GM18517 (cell line): ENCODE data around the gene CTCFL.
"Not testable (repeated sequence)": the region's sequence is repeated elsewhere in the genome, so short reads cannot be mapped to it uniquely, and the experiment has no call there.

ENCODE experiments used
- ATAC-seq: cut with Tn5 transposase; IDR thresholded peaks from one replicate; pipeline ENCODE4 v1.9.1; 2021; ENCODE audit warnings: mild to moderate bottlenecking, moderate library complexity; ENCODE audit not compliant: unreplicated experiment

Gene CTCFL

GRCh38 chr20:57536771-57537724 is 12.1 kb upstream of the CTCFL start:
- no peak for ATAC-seq

GRCh38 chr20:57536120-57536708 is 11.3 kb upstream of the CTCFL start:
- ATAC-seq, result no peak

DNA sequence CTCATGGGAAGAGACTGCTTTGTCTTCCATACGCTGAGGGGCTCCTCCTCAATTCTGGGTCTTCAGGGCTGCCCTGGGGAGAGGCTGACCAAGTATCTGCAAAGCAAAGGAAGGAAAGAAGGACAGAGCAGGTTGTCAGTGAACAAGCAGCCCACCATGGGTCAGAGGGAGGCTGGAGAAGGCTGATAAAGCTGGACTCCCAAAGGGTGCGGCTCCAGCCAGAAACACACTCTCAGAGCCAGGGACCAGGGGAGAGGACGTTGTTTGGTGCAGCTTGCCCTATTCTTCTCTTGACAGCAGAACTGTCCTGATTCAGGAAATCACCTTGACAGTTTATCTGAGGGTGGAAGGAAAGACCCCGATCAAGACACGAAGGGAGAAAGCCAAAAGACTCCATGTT is 10.4 kb upstream of the CTCFL start:
- no peak for ATAC-seq

DNA sequence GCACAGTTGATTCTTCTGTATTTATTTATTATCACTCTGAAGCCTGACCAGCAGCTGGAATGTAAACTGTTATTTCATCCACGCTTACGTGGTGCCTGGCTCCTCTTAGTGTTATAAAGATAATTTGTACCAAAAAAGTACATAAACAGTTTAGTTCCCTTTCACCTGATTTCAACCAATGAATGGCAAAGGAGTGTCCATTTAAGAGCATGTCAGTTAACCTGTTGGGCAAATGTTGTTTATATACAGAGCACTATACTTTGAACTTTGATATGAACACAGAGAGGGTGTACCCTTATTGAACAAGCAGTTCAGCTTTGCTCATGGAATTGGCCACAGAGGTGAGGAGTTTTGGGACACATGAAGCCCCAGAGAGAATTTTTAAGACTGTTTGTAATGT is 7.2 kb upstream of the CTCFL start:
- ATAC-seq, result no peak

DNA sequence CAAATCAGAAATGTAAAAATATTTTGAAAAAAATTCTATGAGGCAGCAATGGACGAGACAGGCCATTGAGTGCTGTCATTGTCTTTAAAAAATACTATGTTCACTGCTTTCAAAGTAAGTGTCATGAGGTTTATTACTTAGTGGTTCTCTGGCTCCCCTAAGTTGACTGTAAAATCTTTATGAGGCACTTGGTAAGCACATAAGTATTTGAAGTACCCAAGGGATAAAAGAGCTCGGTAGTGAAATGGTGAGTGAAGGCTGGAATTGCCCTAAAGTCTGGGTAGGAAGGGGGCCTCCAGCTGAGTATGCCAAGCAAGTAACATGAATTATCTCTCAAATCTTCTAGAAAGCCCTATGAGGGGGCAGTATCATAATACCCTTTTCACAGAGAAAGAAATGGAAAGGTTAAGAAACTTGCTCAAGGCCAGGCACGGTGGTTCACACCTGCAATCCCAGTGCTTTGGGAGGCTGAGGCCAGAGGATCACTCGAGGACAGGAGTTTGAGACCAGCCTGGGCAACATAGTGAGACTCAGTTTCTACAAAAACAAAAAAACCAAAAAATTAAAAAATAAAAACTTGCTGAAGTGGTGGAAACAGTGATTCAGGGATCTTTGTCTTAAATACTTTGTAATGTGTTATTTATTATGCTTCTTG is 5.5 kb upstream of the CTCFL start:
- no peak for ATAC-seq

DNA sequence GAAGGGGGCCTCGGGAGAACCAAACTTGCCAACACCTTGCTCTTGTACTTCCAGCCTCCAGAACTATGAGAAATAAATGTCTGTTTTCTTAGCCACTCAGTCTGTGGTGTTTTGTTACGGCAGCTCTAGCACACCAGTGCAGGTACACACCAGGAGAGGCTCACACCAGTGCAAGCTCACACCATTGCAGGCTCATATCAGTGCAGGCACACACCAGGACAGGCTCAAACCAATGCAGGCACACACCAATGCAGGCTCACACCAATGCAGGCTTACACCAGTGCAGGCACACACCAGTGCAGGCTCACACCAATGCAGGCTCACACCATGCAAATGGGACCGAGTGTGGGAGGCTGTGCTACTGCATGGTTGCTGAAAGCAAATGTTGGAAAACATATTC is 4.9 kb upstream of the CTCFL start:
- ATAC-seq, result no peak

GRCh38 chr20:57529160-57529585 is 4.2 kb upstream of the CTCFL start:
- ATAC-seq, result no peak

- ATAC-seq, result no peak
Observed at GRCh38 chr20:57528148-57528547, 3.2 kb upstream of the CTCFL start.

DNA sequence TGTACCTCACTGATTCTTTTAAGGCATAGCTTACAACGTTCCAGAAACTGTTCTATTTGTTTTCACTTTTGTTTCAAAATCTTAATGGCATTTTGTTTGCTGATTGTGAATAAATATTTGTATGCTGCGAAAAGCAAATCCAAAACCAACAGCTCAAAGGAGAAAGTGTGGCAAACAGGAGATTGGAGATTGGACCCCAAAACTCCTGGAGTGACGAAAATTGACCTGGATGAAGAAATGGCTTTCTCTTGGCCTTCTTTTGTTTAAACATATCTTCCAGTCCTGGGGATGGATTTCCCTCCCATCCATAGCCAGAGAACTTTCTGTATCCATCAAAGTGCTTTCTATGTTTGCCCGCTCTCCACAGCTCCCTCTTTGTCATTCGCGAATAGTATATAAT is 2.8 kb upstream of the CTCFL start:
- no peak for ATAC-seq

DNA sequence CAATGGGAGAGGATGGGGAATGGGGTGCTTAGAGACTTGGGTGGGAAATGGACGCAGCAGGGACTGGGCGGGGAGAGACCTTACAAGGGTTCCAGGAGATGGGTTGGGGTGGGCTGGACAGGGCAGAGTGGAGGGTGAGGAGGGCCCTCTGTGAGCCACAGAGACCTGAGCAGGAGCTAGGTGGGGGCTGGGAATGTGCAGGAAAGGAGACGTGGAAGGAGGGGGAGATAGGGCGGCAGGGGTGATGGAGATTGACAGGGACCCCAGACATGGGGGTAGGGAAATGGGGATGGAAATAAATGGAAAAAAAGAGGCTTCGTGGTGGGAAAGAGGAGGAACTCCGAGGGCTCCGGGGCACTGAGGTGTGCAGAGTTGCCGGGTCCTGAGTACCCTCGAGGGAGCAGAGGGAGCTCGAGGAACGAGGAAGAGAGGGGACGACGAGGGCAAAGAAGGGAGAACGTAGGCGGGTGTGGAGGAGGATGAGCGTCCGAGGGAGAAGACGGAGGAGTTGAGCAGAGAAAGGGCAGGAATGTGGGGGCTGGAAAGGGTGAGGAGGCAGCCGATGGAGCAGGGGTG is 2.0 kb upstream of the CTCFL start:
- no peak for ATAC-seq

- ATAC-seq, result no peak
Observed at GRCh38 chr20:57526087-57526884, 1.3 kb upstream of the CTCFL start.

DNA sequence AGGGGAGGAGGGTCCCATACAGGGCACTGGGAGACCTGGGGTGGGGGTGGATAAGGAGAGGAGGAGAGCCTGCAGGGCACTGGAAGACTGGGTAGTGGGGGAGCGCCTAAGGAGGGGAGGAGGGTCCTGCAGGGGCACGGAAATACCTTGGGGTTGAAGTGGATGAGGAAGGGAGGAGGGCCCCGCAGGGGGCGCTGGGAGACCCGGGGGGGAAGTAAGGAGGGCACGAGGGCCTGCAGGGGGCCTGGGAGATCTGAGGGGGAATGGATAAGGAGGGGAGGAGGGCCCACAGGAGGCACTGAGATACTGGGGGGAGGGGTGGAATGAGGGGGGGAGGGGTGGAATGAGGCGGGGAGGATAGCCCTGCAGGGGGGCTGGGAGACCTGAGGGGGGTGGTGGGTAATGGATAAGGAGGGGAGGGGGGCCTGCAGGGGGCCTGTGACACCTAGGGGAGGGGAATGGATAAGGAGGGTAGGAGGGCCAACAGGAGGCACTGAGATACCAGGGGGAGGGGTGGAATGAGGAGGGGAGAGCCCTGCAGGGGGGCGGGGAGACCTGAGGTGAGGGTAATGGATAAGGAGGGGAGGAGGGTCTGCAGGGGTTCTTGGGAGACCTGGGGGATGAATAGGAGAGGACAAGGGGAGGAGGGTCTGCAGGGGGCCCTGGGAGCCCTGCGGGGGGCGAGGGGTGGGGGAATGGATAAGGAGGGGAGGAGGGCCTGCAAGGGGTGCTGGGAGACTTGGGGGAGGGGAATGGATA is 567 bp upstream of the CTCFL start:
- ATAC-seq, result no peak

- ATAC-seq, result no peak
Observed at GRCh38 chr20:57523782-57524181, 1.2 kb downstream of the CTCFL start.

- ATAC-seq, result no peak
Observed at GRCh38 chr20:57522380-57523140, 2.4 kb downstream of the CTCFL start.

DNA sequence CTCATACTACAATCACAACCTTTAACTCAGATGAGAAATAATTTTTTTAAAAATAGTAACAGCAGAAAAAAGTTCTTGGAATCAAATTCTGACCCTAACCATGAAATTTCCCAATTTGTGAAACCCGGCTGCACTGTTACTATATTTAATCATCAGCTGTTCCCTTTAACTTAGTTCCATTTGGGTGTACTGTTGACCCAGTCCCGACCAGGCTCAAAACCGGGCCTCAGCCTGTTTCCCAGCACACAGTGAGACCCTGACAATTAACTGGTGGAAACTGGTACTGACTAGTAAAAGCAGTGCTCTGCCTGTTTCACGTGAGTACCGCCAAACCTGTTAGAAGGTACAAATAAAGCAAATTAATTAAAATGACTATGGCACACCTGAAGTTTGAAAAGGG is 7.0 kb downstream of the CTCFL start:
- ATAC-seq, result no peak

DNA sequence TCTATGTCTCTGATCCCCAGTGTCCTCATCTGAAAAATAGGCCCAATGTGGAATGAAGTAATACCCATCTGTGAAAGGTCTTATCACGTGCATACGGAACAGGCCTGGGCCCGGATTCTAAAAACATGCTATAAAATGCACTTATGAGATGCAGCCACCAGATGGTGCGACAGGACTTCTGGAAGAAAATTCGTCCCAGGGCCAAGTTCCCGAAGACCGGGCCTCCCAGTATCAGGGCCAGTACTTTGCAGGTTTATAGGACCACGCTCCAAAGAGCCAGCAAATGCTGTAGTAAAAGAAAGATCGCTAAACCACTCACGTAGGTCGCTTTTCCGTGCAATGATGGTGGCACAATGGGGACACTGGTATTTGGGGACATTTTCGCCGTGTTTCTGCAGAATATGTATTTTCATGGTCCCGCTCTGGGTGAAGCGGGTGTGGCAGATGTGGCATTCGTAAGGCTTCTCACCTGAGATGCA is 10.6 kb downstream of the CTCFL start:
- no peak for ATAC-seq

DNA sequence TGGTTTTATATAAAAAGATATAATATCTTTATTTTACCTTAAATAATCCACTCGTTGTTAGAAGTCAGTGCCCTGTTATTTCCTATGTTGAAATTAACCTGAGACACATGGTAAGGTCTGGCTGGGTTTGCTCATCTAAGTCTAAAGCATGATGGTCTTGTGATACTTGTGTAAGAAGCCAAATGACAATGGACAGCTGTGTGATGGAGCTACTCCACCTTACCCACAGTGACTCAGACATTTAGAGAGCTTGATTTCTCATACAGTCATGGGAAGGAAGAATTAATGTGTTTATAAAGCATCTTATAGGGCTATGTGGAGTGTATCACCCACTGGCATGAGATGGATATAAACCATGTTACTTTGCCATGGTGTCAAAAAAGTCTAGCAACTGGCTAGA is 11.7 kb downstream of the CTCFL start:
- no peak for ATAC-seq

GRCh38 chr20:57512432-57512831 is 12.5 kb downstream of the CTCFL start:
- no peak for ATAC-seq

- not testable (repeated sequence) for ATAC-seq
Observed at GRCh38 chr20:57511709-57512108, 13.2 kb downstream of the CTCFL start.
